Fibroblast of the aortic adventitia (primary cell): ENCODE data around the gene BLMH. TPM values are rescaled to one million over a fixed set of nuclear protein-coding genes. Genes with fewer than 3 reads are reported as not detected.

Source experiments
- DNase-seq: peaks from one replicate; pipeline ENCODE4 v3.0.0-alpha.2; 2010; ENCODE audit warnings: low read depth
- H3K4me3 ChIP-seq: 2 replicates; pipeline ENCODE4 v1.5.1; 2011; ENCODE audit warnings: low read depth, mild to moderate bottlenecking, control low read depth, low read length, moderate library complexity
- CTCF ChIP-seq: IDR thresholded peaks from 2 replicates; pipeline ENCODE4 v1.5.1; 2011; ENCODE audit warnings: mild to moderate bottlenecking, low read length, control low read depth, inconsistent platforms; ENCODE audit not compliant: insufficient read depth
- total RNA-seq: library from RNA; depleted of rRNA; stranded (reverse); fragments of >200 nt; gene quantifications from 2 replicates; pipeline ENCODE4 v1.2.3, GENCODE V29; 2012; ENCODE audit warnings: low replicate concordance

Gene BLMH
- total RNA-seq, 1 donor, result 30.5 TPM

- no peak for DNase-seq
- TF ChIP-seq CTCF, result no peak
- no peak overlapping the region for H3K4me3 ChIP-seq
Observed at GRCh38 chr17:30321314-30321713, 29.6 kb upstream of the BLMH start.

GRCh38 chr17:30318155-30318554 lies 26.4 kb upstream of the BLMH start:
- DNase-seq, result no peak
- TF ChIP-seq CTCF, result no peak

GRCh38 chr17:30316736-30317135 lies 25.0 kb upstream of the BLMH start:
- no peak overlapping the region for H3K4me3 ChIP-seq
- no peak for DNase-seq
- no peak for TF ChIP-seq CTCF

More at GRCh38 chr17:30318155-30318554, 26.4 kb upstream of the BLMH start:
- H3K4me3 ChIP-seq, result no peak overlapping the region

- TF ChIP-seq CTCF, result no peak
- DNase-seq, result no peak
- no peak overlapping the region for H3K4me3 ChIP-seq
Observed at GRCh38 chr17:30315106-30315505, 23.4 kb upstream of the BLMH start.

GRCh38 chr17:30314474-30314873 lies 22.7 kb upstream of the BLMH start:
- no peak for DNase-seq
- TF ChIP-seq CTCF, result no peak
- H3K4me3 ChIP-seq, result no peak overlapping the region

- H3K4me3 ChIP-seq, result no peak overlapping the region
- DNase-seq, result no peak
Observed at GRCh38 chr17:30312226-30312625, 20.5 kb upstream of the BLMH start.

More at GRCh38 chr17:30312226-30312625, 20.5 kb upstream of the BLMH start:
- no peak for TF ChIP-seq CTCF
